ENCODE measurements around the gene MOB2. TPM values are rescaled to one million over a fixed set of nuclear protein-coding genes. Genes with fewer than 3 reads are reported as not detected.

Gene MOB2
- total RNA-seq, 1 donor from 2014 or later, result 95.4 TPM

- no peaks in the 10 kb centered on the region for H3K36me3 ChIP-seq
- H3K4me1 ChIP-seq, result no peaks in the 10 kb centered on the region
- H3K4me3 ChIP-seq, result no peak overlapping the region
- DNase-seq (ENCODE audit: low spot score in 2 of 2), result no peak
- peaks cover 4% of the 10 kb centered on the region for H3K27me3 ChIP-seq
- intact Hi-C loops (cut with DNase I), result no loop called here
- H3K9me3 ChIP-seq, result no peaks in the 10 kb centered on the region
- TF ChIP-seq CTCF (IDR thresholded peaks at IDR 0.05), result no peak
- no peak overlapping the region for H3K27ac ChIP-seq
Measured at GRCh38 chr11:1442163-1442562, 44.4 kb downstream of the MOB2 start.

GRCh38 chr11:1440496-1440895 lies 46.1 kb downstream of the MOB2 start:
- no peaks in the 10 kb centered on the region for H3K9me3 ChIP-seq
- peaks cover 4% of the 10 kb centered on the region for H3K27me3 ChIP-seq
- H3K36me3 ChIP-seq, result no peaks in the 10 kb centered on the region
- no peak overlapping the region for H3K4me3 ChIP-seq
- no peak for TF ChIP-seq CTCF (IDR thresholded peaks at IDR 0.05)
- DNase-seq (ENCODE audit: low spot score in 2 of 2), result no peak
- no peak overlapping the region for H3K27ac ChIP-seq
- intact Hi-C loops (cut with DNase I), result no loop called here
- no peaks in the 10 kb centered on the region for H3K4me1 ChIP-seq

GRCh38 chr11:1440066-1440465 lies 46.5 kb downstream of the MOB2 start:
- DNase-seq (ENCODE audit: low spot score in 2 of 2), result no peak
- Histone ChIP-seq H3K27ac (no peak overlapping the region), H3K4me3 (no peak overlapping the region), H3K27me3 (peaks cover 4% of the 10 kb centered on the region), H3K9me3 (no peaks in the 10 kb centered on the region), H3K4me1 (no peaks in the 10 kb centered on the region), H3K36me3 (no peaks in the 10 kb centered on the region)
- no peak for TF ChIP-seq CTCF (IDR thresholded peaks at IDR 0.05)
- intact Hi-C loops (cut with DNase I), result no loop called here

- H3K9me3 ChIP-seq, result no peaks in the 10 kb centered on the region
- H3K4me1 ChIP-seq, result no peaks in the 10 kb centered on the region
- DNase-seq (ENCODE audit: low spot score in 2 of 2), result no peak
- no peak overlapping the region for H3K27ac ChIP-seq
- peaks cover 4% of the 10 kb centered on the region for H3K27me3 ChIP-seq
- H3K4me3 ChIP-seq, result no peak overlapping the region
- no peak for TF ChIP-seq CTCF (IDR thresholded peaks at IDR 0.05)
- H3K36me3 ChIP-seq, result no peaks in the 10 kb centered on the region
- intact Hi-C loops (cut with DNase I), result no loop called here
Measured at GRCh38 chr11:1439341-1439740, 47.2 kb downstream of the MOB2 start.

- H3K4me1 ChIP-seq, result no peaks in the 10 kb centered on the region
- intact Hi-C loops (cut with DNase I), result no loop called here
- H3K27me3 ChIP-seq, result peaks cover 4% of the 10 kb centered on the region
- no peak for TF ChIP-seq CTCF (IDR thresholded peaks at IDR 0.05)
- H3K4me3 ChIP-seq, result no peak overlapping the region
- DNase-seq (ENCODE audit: low spot score in 2 of 2), result no peak
- H3K9me3 ChIP-seq, result no peaks in the 10 kb centered on the region
- H3K36me3 ChIP-seq, result no peaks in the 10 kb centered on the region
- H3K27ac ChIP-seq, result no peak overlapping the region
Measured at GRCh38 chr11:1438967-1439330, 47.6 kb downstream of the MOB2 start.

- DNase-seq (ENCODE audit: low spot score in 2 of 2), result no peak
- H3K27me3 ChIP-seq, result peaks cover 4% of the 10 kb centered on the region
- H3K4me1 ChIP-seq, result no peaks in the 10 kb centered on the region
- H3K36me3 ChIP-seq, result no peaks in the 10 kb centered on the region
- intact Hi-C loops (cut with DNase I), result no loop called here
- no peak overlapping the region for H3K4me3 ChIP-seq
- TF ChIP-seq CTCF (IDR thresholded peaks at IDR 0.05), result no peak
- no peak overlapping the region for H3K27ac ChIP-seq
- H3K9me3 ChIP-seq, result no peaks in the 10 kb centered on the region
Measured at GRCh38 chr11:1438261-1438966, 48.2 kb downstream of the MOB2 start.

Measured in ascending aorta (tissue), 2 donors.